Measurements from ENCODE around the gene SLC44A1.

Gene SLC44A1

GRCh38 chr9:105431424-105432246 lies 187.2 kb downstream of the SLC44A1 start:
- no peak overlapping the region for H3K4me3 ChIP-seq (ENCODE audit: low read depth, low read length)
- TF ChIP-seq, protein P1, sequence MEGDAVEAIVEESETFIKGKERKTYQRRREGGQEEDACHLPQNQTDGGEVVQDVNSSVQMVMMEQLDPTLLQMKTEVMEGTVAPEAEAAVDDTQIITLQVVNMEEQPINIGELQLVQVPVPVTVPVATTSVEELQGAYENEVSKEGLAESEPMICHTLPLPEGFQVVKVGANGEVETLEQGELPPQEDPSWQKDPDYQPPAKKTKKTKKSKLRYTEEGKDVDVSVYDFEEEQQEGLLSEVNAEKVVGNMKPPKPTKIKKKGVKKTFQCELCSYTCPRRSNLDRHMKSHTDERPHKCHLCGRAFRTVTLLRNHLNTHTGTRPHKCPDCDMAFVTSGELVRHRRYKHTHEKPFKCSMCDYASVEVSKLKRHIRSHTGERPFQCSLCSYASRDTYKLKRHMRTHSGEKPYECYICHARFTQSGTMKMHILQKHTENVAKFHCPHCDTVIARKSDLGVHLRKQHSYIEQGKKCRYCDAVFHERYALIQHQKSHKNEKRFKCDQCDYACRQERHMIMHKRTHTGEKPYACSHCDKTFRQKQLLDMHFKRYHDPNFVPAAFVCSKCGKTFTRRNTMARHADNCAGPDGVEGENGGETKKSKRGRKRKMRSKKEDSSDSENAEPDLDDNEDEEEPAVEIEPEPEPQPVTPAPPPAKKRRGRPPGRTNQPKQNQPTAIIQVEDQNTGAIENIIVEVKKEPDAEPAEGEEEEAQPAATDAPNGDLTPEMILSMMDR (IDR thresholded peaks at IDR 0.05; ENCODE audit: low read depth, low read length) = no peak

DNA sequence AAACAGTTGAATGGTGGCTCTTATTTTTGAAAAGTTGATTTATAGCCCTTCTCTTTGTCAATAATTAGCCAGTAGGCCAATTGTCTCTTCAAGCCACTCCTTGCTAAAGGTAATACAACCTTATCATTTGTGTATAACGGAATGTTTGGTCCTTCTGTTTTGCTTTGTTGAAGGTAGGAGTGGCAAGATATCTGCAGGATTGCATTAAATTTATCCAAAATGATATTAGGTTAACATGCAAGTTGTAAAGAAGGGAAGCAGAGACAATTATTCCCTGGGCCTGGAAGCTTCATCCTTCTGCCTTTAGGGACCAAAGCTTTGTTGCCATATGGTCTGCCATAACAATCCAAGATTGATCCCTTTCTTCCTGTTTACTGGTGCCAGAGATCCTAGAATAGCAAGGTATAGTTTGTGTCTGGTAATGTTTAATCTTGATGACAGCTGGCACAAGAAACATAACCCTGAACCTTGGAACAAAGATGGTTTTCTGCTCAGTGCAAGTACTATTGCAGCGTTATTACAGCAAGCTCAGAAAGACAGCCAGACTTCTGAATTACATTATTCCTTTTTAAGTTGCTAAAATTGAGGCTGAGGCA lies 187.9 kb downstream of the SLC44A1 start:
- TF ChIP-seq, protein P1 (IDR thresholded peaks at IDR 0.05; ENCODE audit: low read depth, low read length) = no peak
- no peak overlapping the region for H3K4me3 ChIP-seq (ENCODE audit: low read depth, low read length)

DNA sequence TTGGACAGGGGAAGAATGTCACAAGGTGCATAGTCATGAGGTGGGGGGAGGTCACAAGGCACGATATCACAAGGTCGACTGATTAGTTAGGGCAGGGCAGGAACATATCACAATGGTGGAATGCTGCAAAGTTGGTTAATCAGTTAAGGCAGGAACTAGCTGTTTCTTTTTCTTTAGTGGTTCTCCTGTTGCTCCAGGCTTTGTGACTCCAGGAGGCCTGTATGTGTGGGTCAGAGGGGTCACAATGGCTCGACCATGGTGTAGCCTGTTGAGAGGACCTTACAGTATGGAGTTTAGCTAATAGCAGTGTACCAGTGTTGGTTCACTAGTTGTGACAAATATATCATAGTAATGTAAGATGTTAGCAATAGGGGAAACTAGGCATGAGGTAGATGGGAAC lies 191.0 kb downstream of the SLC44A1 start:
- no peak overlapping the region for H3K4me3 ChIP-seq (ENCODE audit: low read depth, low read length)
- TF ChIP-seq, protein P1 (IDR thresholded peaks at IDR 0.05; ENCODE audit: low read depth, low read length) = no peak

DNA sequence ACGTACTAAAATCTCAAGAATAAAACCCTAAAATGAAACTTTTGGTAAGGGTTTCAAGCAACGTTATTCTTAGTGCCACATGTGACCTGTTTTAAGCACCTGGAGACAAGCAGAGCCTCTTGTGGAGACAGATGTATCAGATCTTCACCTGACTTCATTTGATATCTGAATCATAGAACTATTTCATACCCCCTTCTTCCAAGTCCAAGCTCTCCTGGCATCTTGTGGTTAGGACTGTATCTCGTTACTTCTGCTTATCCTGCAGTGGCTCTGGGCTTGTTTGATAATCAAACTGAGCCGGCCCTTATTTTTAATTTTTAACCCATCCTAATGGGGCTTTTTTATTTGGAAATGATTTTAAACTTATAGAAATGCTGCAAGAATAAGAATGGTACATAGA lies 192.3 kb downstream of the SLC44A1 start:
- no peak overlapping the region for H3K4me3 ChIP-seq (ENCODE audit: low read depth, low read length)
- TF ChIP-seq, protein P1 (IDR thresholded peaks at IDR 0.05; ENCODE audit: low read depth, low read length) = no peak

DNA sequence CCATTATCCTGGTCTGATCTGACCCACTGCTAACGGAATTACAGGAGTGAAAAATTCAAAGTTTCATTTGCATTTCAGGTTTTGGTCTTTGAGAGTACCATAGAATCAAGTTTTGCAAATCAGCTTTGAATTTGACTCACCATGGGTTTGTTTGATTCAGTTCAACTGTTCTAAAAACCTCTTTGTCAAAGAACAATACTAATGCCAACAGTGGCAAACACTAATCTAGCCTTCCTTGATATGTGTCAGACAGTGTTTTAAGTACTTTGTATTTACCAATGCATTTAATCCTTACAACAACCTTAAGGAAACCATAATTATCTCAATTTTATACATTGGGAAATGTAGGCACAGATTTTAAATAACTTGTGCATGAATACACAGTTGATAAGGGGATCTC lies 193.3 kb downstream of the SLC44A1 start:
- H3K4me3 ChIP-seq (ENCODE audit: low read depth, low read length) = no peak overlapping the region
- TF ChIP-seq, protein P1 (IDR thresholded peaks at IDR 0.05; ENCODE audit: low read depth, low read length) = no peak

DNA sequence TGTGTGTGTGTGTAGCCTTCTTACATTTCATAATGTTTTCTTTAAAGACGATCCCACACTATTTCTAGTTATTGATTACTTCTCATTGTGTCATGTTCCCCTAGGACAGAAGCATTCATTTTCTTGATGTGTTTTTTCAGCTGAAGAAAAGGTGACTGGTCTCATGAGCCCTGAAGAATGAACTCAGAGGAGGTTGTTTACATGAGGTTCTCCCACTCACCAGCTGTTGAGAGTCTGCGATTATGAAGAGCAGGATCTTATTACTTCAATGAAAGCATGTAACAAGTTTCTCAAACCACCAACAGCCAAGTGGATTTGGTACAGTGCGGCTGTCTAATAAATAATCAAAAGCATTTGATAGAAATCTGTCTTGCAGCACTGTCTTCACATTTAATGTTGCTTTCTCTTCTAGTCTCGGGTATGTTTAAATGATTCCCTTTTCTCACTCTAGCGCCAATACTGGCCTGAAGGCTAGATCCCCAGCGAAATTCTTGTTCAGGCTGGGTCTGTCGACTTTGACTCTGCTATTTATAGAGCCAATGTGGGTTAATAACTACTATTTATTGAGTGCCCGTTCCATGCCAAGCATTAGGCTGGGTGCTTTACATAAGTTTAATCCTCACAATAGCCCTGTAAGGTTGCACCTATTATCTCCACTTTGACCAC lies 193.8 kb downstream of the SLC44A1 start:
- TF ChIP-seq, protein P1 (IDR thresholded peaks at IDR 0.05; ENCODE audit: low read depth, low read length) = no peak
- no peak overlapping the region for H3K4me3 ChIP-seq (ENCODE audit: low read depth, low read length)

DNA sequence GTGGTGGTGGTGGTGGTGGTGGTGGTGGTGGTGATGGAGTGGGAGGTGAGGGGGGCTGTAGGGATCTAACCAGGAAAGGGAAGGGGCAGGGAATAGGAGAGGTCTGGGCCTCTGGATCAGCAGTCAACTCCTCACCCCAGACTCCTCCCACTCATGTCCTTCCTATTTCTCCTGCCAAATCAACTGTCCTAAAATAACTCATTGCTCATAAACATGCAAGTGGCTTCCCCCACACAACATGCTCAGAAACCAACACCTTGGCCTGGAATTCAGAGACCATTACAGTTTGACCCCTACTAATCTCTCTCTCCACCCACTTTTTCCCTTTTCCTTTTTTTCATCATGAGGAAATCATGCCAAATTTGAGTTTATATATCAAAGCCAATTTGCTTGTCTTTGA lies 195.0 kb downstream of the SLC44A1 start:
- TF ChIP-seq, protein P1 (IDR thresholded peaks at IDR 0.05; ENCODE audit: low read depth, low read length) = no peak
- no peak overlapping the region for H3K4me3 ChIP-seq (ENCODE audit: low read depth, low read length)
